ENCODE measurements around the gene OSBPL5. TPM values are rescaled to one million over a fixed set of nuclear protein-coding genes. Genes with fewer than 3 reads are reported as not detected.

The OSBPL5 gene
- total RNA-seq, 1 donor: 20.5 TPM

- no peak for DNase-seq (ENCODE audit: low read depth in 2 of 3, low spot score in 2 of 3)
These were observed 57.4 kb downstream of the OSBPL5 start for GRCh38 chr11:3107608-3108182.

GRCh38 chr11:3106736-3107524 lies 58.2 kb downstream of the OSBPL5 start:
- DNase-seq (ENCODE audit: low read depth in 2 of 3, low spot score in 2 of 3): no peak

GRCh38 chr11:3105791-3106735 lies 59.0 kb downstream of the OSBPL5 start:
- DNase-seq (ENCODE audit: low read depth in 2 of 3, low spot score in 2 of 3): no peak

GRCh38 chr11:3104961-3105790 lies 59.9 kb downstream of the OSBPL5 start:
- DNase-seq (ENCODE audit: low read depth in 2 of 3, low spot score in 2 of 3): no peak

- DNase-seq (ENCODE audit: low read depth in 2 of 3, low spot score in 2 of 3): no peak
These were observed 60.9 kb downstream of the OSBPL5 start for GRCh38 chr11:3104051-3104714.

GRCh38 chr11:3103076-3103475 lies 62.0 kb downstream of the OSBPL5 start:
- DNase-seq (ENCODE audit: low read depth in 2 of 3, low spot score in 2 of 3): no peak

GRCh38 chr11:3102641-3102921 lies 62.5 kb downstream of the OSBPL5 start:
- DNase-seq (ENCODE audit: low read depth in 2 of 3, low spot score in 2 of 3): no peak

- no peak for DNase-seq (ENCODE audit: low read depth in 2 of 3, low spot score in 2 of 3)
These were observed 63.0 kb downstream of the OSBPL5 start for GRCh38 chr11:3101921-3102640.

GRCh38 chr11:3099178-3099577 lies 65.9 kb downstream of the OSBPL5 start:
- no peak for DNase-seq (ENCODE audit: low read depth in 2 of 3, low spot score in 2 of 3)

- no peak for DNase-seq (ENCODE audit: low read depth in 2 of 3, low spot score in 2 of 3)
These were observed 68.1 kb downstream of the OSBPL5 start for GRCh38 chr11:3096909-3097530.

- DNase-seq (ENCODE audit: low read depth in 2 of 3, low spot score in 2 of 3): no peak
These were observed 69.3 kb downstream of the OSBPL5 start for GRCh38 chr11:3095712-3096361.

- DNase-seq (ENCODE audit: low read depth in 2 of 3, low spot score in 2 of 3): no peak
These were observed 70.8 kb downstream of the OSBPL5 start for GRCh38 chr11:3094223-3094824.

GRCh38 chr11:3093281-3094191 lies 71.6 kb downstream of the OSBPL5 start:
- DNase-seq (ENCODE audit: low read depth in 2 of 3, low spot score in 2 of 3): no peak

- no peak for DNase-seq (ENCODE audit: low read depth in 2 of 3, low spot score in 2 of 3)
These were observed 72.4 kb downstream of the OSBPL5 start for GRCh38 chr11:3092603-3093141.

GRCh38 chr11:3091846-3092602 lies 73.1 kb downstream of the OSBPL5 start:
- peak; percentile 34 to 69 (median 47) for DNase-seq (ENCODE audit: low read depth in 2 of 3, low spot score in 2 of 3)

All from hematopoietic multipotent progenitor cell (in vitro differentiated cells).